Kidney (tissue), 14 donors: ENCODE measurements around the gene ATP6V1G1. TPM values are rescaled to one million over a fixed set of nuclear protein-coding genes. Genes with fewer than 3 reads are reported as not detected.

ENCODE experiments used
- DNase-seq, 5 donors: peaks; one replicate each; pipeline ENCODE4 v3.0.0-alpha.2; 2013 to 2020
- FAIRE-seq: peaks from 2 replicates; lab custom pipeline; 2012; peaks lifted over from hg19 to GRCh38; lab: Jason Lieb, UNC
- H3K27ac ChIP-seq, 2 donors: one replicate each; pipeline ENCODE4 v1.7.0; 2013; ENCODE audit warnings: low read depth in 2 of 2, low read length in 2 of 2, inconsistent platforms in 1 of 2
- H3K27me3 ChIP-seq: one replicate; pipeline ENCODE4 v1.7.1; 2013; ENCODE audit warnings: low read length, inconsistent platforms; ENCODE audit not compliant: control insufficient read depth, insufficient read depth
- H3K36me3 ChIP-seq, 3 donors: one replicate each; pipeline versions ENCODE4 v1.7.0 to v1.7.1; 2013; ENCODE audit warnings: low read length in 3 of 3, control low read depth in 1 of 3, inconsistent platforms in 1 of 3; ENCODE audit not compliant: insufficient read depth in 3 of 3, control insufficient read depth in 2 of 3
- H3K4me1 ChIP-seq, 3 donors: one replicate each; pipeline versions ENCODE4 v1.7.0 to v1.7.1; 2013; ENCODE audit warnings: low read length in 3 of 3, inconsistent platforms in 1 of 3, low read depth in 1 of 3; ENCODE audit not compliant: control insufficient read depth in 2 of 3, insufficient read depth in 2 of 3
- H3K4me3 ChIP-seq, 3 donors: one replicate each; pipeline versions ENCODE4 v1.7.0 to v1.8.1; 2013; ENCODE audit warnings: low read length in 3 of 3, control low read depth in 1 of 3, inconsistent platforms in 1 of 3
- H3K9ac ChIP-seq, 3 donors: one replicate each; pipeline versions ENCODE4 v1.7.0 to v1.7.1; 2013; ENCODE audit warnings: low read length in 3 of 3, control low read depth in 1 of 3, inconsistent platforms in 1 of 3
- H3K9me3 ChIP-seq, 3 donors: one replicate each; pipeline versions ENCODE4 v1.7.0 to v1.7.1; 2013; ENCODE audit warnings: low read length in 3 of 3, control low read depth in 1 of 3, inconsistent platforms in 1 of 3; ENCODE audit not compliant: control insufficient read depth in 2 of 3, insufficient read depth in 1 of 3
- intact Hi-C: fragments of 100-400 bp; cut with DNase I; formaldehyde crosslinking; loops from one replicate; pipeline ENCODE4 v1.11.1; 2022
- polyA plus RNA-seq: library from polyadenylated mRNA; stranded (reverse); fragments of 350-450 nt; fragmentation: Illumina TruSeq; extraction: RNeasy Lipid Tissue Mini Kit (QIAGEN cat#74804); gene quantifications from one replicate; pipeline ENCODE4 v1.2.3, GENCODE V29; 2014; ENCODE audit warnings: low read depth, low replicate concordance; ENCODE audit not compliant: insufficient read depth
- total RNA-seq: library from RNA; stranded (reverse); fragmentation: NEBNext Ultra II Directional; extraction: Animal tissue kit (Norgen Biotek cat#: 25700); gene quantifications from one replicate; pipeline ENCODE4 v1.2.1, GENCODE V29; 2021
- TF ChIP-seq, protein P1 (sequence below): IDR thresholded peaks from 3 replicates; pipeline ENCODE4 v1.5.1; 2012; ENCODE audit warnings: mild to moderate bottlenecking, moderate library complexity, borderline replicate concordance; ENCODE audit not compliant: insufficient read depth; ENCODE audit errors: extremely low read depth
- donor health status: control.
- donor health status: control.
- donor health status: control.
- donor health status: control.
- donor health status: control.
- donor health status: DM: yes; HTN: yes; CAD: no.
- donor health status: Normal renal cell carcinoma (clear cell type).

The ATP6V1G1 gene
- total and polyA plus RNA-seq, 2 donors from 2014 or later = 103 to 215 TPM

DNA sequence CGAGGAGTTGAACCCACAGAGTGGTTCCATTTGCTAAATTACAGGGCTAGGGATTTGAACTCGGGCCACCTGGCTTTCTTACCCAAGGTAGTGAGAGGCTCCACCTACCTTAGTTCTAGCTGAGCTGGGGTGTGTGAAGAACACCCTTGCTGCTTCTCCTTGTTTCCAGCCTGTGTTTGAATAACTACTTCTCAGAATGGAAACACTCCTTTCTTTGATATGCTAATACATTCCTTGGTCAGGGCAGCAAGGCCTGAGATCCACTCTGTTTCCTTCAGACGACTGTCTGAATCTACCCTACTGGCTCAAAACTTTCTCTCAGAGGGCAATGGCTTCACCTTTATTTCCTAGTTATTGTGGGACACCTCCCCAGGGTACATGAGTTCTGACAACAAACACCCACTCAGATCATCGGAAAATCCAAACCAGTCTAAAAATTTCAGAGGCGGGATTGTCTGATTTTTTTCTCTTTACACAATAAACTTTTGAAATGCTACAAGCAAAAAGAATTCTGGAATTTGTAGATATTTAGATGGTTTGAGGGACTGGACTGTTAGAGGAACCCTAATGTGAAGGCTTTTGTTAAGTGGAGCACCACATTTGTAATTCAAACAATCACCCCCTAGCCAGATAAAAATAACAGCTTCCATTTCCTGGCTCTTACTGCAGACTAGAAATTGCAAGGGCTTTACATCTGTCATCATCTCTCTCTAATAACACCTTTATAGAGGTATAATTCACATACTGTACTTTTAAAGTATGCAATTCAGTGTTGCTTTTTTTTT is 4.0 kb upstream of the ATP6V1G1 start:
- no peaks in the 10 kb centered on the region for H3K36me3 ChIP-seq
- H3K9me3 ChIP-seq = no peaks in the 10 kb centered on the region
- no peak overlapping the region for H3K4me3 ChIP-seq
- DNase-seq = peak in 1 of 5 donors; percentile 5
- H3K4me1 ChIP-seq = peaks cover 0 to 6% (median under 1%) of the 10 kb centered on the region in 3 donors
- no peaks in the 10 kb centered on the region for H3K27me3 ChIP-seq
- intact Hi-C loops = no loop called here
- no peak overlapping the region for H3K9ac ChIP-seq
- no peak overlapping the region for H3K27ac ChIP-seq
- TF ChIP-seq, protein P1, sequence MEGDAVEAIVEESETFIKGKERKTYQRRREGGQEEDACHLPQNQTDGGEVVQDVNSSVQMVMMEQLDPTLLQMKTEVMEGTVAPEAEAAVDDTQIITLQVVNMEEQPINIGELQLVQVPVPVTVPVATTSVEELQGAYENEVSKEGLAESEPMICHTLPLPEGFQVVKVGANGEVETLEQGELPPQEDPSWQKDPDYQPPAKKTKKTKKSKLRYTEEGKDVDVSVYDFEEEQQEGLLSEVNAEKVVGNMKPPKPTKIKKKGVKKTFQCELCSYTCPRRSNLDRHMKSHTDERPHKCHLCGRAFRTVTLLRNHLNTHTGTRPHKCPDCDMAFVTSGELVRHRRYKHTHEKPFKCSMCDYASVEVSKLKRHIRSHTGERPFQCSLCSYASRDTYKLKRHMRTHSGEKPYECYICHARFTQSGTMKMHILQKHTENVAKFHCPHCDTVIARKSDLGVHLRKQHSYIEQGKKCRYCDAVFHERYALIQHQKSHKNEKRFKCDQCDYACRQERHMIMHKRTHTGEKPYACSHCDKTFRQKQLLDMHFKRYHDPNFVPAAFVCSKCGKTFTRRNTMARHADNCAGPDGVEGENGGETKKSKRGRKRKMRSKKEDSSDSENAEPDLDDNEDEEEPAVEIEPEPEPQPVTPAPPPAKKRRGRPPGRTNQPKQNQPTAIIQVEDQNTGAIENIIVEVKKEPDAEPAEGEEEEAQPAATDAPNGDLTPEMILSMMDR = no peak
- no peak for FAIRE-seq

DNA sequence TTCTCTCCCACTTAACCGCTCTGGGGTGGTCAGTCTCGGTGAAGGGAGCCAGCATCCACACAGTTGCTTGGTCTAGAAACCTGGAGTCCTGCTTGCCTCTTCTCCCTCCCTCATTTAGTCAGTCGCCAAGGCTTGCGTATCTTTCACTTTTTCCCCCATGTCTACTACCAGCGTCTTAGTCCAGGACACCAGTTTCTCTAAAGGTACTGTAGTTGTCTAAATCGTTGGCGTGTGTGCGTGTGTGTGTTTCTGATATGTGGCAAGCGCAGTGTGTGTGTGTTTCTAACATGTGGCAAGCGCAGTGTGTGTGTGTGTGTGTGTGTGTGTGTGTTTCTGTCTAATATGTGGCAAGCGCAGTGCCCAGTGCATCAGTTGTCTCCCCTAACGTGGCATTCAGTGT is 641 bp downstream of the ATP6V1G1 start:
- no peak for FAIRE-seq
- intact Hi-C loops = no loop called here
- H3K4me1 ChIP-seq = peaks cover 2 to 30% (median 21%) of the 10 kb centered on the region in 3 donors

DNA sequence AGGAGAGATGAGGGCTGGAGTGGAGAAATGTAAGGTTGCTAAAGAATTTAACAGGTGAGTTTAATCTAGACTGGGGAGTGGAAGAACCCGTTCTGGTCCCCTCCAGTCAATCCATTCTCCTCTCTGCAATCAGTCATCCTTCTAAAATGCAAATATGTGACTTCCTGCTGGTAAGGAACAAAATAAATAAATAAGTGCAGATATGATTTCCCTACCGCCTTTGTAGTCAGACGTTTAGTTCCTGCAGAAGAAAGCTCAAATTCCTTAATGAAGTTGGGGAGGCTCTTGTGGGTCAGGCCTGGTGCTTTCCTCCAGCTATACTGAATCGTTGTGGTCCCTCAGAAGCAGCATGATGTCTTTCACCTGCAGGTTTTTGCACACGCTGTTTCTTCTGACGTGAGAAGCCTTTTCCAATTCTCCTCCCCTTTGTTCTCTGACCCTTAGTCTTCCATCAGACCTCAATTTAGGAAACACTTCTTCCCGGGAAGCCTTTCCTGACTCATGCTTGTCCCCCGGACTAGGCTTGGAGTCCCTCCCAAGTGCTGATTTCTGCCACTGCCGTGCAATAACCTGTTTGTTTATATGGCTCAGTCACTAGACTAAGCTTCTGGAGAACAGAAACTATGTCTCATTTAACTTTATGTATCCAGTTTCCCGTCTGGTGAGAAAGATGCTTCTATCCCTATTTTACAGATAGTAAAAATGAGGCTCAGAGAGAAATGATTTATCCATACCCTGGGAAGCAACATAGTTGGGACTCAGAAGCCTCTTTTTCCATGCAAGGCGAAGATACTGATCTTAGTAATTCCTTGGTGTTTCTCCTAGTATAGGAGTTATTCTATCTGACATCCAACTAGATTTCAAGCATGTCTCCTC is 1.3 kb downstream of the ATP6V1G1 start:
- peak overlapping the region in 1 of 2 donors; percentile 92 for H3K27ac ChIP-seq
- H3K4me1 ChIP-seq = peaks cover 2 to 30% (median 21%) of the 10 kb centered on the region in 3 donors
- no peaks in the 10 kb centered on the region for H3K9me3 ChIP-seq
- FAIRE-seq (no peak), DNase-seq (peak in 2 of 5 donors; percentile 19 to 25)
- peak overlapping the region; percentile 87 to 100 (median 99) for H3K4me3 ChIP-seq
- TF ChIP-seq, protein P1 = no peak
- peaks cover 5 to 14% (median 9%) of the 10 kb centered on the region in 3 donors for H3K36me3 ChIP-seq
- intact Hi-C loops = no loop called here
- peak overlapping the region; percentile 93 to 100 (median 95) for H3K9ac ChIP-seq
- H3K27me3 ChIP-seq = no peaks in the 10 kb centered on the region

More for the DNA sequence above, 641 bp downstream of the ATP6V1G1 start:
- DNase-seq = peak in 3 of 5 donors; percentile 15 to 55 (median 33)
- peaks cover 1 to 7% (median 4%) of the 10 kb centered on the region in 3 donors for H3K36me3 ChIP-seq
- H3K27me3 ChIP-seq = no peaks in the 10 kb centered on the region
- peak overlapping the region; percentile 92 to 98 for H3K27ac ChIP-seq
- peak overlapping the region; percentile 87 to 100 (median 99) for H3K4me3 ChIP-seq
- TF ChIP-seq, protein P1 = no peak
- H3K9me3 ChIP-seq = no peaks in the 10 kb centered on the region
- peak overlapping the region; percentile 93 to 100 (median 95) for H3K9ac ChIP-seq
